Islet precursor cell (in vitro differentiated cells): ENCODE data around the gene PTPRR.

Source experiments
- DNase-seq: peaks from one replicate; pipeline ENCODE4 v3.0.0-alpha.2; 2018

PTPRR gene

DNA sequence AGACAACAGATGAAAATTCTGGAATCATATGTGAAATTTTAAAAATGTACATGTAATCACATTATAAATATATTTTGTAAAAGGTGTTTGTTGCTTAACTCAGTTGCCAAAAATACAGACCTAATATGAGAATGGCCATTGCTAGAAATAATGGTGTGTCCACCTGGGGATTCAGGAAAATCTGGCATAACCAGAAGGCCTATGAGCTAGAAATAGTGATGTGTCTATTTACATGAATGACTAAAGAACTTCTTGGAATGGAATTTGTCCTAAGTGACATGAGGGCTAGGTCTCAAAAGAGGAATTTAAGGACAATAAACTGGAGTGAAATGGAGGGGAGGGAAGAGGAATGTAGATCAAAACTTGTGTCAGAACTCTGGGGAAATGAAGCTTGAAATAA, 126.4 kb downstream of the PTPRR start:
- no peak for DNase-seq

DNA sequence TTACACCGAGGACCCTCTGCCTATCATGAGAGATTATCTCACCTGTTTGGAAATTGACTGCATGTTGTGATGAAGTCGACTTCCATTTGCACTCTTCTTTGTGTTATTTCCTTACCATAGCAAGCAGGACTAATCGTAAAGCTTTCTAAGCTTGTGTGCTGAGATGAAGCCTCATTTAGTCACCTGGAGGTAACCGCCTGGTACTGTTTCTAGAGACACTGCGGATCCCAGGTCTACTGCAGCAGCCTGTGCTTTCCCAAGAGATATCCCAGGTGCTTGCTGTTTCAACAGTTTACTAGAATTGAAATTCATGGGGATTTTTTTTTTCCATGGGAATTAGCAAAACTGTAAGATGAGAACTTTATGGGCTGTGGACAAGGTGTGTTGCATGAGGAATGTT, 131.8 kb downstream of the PTPRR start:
- DNase-seq = no peak

DNA sequence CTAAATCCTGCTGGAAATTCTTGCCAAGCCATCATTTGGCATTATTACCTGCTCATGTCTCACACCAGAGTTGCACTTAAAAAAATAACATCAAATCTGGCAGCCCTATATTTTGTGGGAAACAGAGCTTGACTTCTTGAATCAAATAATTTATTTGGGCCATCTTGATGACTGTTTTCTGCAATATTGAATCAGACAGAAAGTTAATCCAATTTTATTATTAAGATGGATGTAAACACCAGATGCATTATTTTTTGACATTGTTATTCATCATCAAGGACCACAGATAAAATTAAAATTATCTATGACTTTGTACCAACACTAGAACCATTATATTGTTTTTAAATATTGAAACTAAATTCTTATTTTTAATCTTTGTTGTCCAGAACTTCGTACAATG, 132.9 kb downstream of the PTPRR start:
- no peak for DNase-seq

DNA sequence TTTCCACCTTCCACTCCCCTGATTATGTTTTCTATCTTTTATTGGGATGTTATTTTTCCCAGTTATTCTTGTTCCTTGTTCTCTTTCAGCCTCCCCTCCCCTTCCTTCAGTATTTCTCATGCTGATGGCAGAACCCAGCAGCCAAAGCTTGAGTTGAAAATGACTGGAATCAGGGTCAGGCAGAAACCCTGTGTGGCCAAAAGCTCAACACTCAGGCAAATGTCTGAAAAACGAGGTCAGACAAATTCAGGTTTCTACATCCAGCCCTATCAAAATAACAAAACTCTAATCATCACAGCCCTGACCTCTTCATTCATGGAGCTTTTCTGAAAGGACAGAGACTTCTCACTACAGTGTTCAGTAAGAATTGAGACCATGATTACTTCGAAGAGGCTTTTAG, 134.6 kb downstream of the PTPRR start:
- DNase-seq = no peak

DNA sequence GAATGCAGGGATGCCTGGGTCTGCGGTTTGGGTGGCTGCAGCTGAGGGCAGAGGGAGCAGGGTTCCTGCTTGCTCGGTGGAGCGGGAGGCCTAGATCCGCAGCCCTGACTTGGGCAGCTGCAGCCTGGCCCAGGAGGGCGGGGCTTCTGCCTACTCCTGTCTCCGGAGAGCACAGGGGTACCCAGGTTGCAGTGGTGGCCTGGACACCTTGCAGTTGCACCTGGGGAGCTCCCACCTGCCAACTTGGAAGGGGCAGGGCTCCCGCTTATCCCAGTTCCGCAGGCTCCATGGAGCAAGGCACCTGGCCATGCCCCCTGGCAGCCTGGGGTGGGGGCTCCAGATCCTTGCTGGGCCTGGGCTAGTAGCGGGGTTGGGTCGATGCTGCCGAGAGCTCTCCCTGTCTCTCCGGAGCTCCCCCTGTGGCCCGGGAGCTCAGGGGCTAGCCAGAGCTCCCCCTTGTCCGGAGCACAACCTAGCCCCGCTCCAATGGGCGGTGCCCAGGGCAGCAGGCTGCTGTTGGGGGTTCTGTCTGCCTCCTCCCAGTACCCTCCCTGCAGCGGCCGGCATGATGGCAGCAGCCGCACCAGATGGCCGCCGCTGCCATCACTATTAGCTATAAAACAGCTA, 136.4 kb downstream of the PTPRR start:
- no peak for DNase-seq

DNA sequence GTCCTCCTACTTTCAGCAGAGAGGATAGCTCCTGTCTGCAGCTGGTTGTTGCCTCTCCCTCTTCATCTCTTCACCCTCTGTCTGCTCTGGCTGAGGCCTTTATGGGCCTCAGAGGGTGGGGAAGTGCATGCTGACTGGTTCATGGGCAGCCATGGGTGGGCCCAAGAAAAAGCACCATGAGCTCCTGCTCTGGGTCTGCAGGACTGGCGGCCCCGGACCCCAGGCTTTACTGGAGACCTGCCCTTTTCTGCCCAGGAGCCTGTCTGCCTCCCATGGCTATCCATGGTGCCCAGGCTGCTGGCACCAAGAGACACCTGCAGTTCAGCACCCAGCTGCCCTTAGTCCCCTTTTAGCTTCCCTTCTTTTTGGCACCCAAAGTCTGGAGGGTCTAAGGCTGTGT, 137.1 kb downstream of the PTPRR start:
- no peak for DNase-seq

DNA sequence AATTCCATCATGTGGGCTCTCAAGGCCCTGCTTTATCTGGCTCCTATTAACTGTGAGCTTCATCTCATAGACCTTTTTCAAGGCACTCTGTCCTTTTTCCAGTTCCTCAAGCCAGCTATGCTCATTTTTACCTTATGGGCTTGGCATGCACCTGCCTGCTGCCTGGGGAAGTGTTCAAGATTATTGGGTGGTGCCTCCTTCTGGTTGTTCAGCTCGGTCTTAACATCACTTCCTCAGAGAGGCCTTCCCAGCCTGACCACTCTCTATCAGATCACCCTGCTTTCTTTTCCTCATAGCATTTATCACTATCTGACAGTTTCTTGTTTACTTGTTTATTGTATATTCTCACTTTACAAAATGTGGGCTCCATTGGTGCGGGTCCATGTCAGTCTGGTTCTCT, 141.3 kb downstream of the PTPRR start:
- DNase-seq = no peak

DNA sequence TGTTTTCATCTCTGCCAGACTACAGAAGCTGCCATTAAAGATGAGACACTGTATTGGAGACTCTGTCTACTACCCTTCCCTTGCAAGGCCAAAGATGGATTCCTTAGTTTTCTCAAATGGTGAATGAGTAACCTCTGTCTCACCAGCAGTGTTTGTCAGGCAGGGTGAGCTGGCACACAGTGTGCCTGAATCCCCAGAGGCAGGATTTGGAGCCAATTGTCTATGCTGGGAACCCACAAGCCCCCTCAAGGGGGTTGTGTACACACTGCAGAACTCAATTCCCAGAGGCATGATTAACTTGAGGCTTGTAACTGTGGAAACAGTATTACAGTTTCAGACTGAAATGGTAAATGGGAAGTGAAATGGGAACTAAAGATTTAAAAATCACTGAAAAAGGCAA, 146.5 kb downstream of the PTPRR start:
- DNase-seq = peak; percentile 94

DNA sequence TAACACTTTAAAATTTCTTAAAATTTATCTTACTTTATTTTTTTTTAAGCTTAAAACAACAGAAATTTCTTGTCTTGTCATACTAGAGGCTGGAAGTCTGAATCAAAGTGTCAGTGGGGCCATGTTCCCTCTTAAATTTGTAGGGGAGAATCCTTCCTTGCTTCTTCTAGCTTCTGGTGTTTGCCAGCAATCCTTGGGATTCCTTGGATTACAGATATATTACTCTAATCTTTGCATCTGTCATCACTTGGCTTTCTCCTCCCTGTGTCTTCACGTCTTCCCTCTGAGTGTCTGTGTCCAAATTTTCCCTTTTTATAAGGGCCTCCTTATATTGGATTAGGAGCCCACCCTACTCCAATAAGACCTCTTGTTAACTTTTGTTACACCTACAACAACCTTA, 147.7 kb downstream of the PTPRR start:
- DNase-seq = no peak

DNA sequence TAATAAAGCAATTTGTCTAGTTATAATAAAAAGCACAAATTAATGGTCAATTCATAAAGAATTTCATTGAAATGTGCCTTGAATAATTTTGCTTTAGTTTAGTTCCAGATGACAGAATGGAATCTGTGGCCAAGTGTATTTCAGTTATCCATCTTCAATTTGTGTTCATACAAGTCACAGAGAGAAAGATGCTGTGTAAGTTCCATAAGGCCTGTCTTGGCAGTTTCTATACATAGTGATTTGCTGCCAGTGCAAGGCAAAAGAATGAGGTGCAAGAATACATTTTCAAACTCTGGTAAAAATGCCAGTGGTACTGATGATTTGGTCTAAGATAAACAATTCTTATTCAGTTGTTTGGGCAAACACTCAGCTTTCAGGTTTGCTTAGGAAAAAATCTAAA, 149.0 kb downstream of the PTPRR start:
- no peak for DNase-seq

DNA sequence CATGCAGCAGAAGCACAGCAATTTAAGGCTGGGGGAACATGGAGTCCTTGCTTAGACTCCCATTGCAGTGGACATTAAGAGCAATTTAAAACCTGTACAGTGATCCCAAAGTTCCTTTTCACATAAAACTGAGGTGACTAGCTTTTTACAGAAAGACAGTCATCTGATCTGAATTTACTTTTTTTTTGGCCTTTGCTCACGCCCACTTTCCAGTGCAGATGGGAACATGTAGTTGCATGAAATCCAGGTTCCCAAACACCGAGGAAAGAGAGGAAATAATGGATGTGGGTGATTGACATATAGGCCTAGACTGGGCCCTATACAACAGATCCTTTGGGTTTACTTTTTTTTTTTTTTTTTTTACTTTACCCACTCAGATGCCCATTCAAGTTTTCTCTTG, 156.9 kb downstream of the PTPRR start:
- no peak for DNase-seq

DNA sequence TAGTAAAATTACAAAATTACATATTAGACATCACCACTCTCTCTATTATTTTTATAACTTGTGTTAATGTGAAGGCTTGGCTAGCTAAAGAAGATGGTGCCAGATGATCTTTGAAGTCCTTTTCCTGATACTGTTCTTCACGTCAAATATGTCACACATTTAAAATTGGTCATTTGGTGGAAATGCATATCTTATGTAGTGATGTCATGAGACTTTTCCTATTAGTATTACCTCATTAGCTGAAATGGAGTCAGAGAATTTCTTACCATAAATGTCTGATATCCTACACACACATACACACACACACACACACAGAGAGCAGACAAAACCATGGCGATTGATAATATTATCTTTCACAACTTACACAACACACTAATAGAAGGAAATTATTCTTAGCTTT, 158.5 kb downstream of the PTPRR start:
- DNase-seq = no peak

DNA sequence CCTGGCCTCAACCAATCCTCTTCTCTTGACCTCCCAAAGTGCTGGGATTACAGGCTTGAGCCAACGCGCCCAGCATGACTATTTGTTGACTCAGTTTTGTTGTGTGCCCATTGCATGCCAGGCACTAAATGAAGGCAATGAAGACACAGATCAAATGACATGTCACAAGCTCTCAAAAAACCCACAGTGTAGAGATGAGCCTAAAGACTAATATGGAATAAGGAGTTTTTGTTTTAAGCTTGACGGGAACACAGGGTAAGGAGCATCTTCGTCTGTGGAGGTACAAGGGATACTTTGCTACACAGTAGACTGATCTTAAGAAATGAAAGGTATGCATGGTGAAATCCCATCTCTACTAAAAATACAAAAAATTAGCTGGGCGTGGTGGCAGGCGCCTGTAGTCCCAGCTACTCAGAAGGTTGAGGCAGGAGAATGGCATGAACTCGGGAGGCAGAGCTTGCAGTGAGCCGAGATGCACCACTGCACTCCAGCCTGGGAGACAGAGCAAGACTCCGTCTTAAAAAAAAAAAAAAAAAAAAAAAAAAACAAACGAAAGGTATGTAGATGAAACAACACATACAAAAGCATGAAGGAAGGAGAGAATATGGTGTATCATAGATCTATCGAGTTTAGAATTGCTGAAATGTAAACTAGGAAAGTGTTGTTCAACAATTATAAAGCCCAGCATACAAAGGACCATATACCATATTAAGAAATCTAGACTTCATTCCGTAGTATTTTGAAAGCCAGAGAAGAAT, 161.2 kb downstream of the PTPRR start:
- no peak for DNase-seq

DNA sequence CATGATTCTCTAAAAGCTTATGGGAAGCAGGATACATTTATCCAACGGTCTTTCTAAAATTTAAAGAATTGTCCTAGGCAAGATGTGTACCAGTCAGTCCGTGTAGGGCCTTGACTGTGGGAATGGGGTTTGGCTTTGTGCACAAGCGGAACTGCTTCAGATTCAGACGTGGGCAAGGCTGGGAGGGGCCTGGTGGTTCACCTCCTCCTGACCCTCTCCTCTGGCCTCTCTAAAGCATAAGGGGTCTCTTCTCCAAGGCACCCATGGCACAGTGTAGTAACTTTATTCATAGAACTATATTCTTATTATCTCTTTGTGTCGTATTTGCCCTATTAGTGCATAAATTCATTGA, 162.1 kb downstream of the PTPRR start:
- DNase-seq = no peak

DNA sequence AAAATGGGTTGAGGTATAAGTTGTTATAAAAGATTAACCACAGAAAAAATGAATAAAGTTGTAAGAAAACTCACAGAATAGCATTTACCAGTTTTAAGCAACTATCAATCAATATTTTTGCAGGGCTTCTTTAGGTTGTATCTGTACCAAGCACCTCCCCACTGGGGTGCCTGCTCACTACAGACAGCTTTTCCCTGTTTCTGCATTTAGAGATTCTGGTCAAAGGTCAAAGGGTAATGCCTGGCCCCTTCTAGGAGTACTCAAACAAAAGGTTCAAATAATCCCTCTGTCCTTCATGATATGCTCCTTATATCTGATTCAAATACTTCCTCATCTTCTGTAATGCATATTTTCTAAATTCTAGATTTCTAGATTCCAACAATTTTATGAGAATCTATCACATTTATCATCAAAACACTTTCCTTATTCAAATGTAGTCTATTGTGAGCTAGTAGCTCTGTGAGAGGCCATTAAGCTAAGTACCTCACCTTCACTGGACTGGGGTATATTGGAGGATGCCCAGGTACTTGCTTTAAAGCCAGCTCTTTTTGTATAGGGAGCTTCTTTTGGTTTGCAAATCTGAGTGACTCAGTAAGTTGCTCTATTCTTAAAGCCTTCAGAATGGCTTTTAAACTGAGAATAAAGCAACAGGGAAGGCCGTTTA, 162.6 kb downstream of the PTPRR start:
- DNase-seq = no peak

DNA sequence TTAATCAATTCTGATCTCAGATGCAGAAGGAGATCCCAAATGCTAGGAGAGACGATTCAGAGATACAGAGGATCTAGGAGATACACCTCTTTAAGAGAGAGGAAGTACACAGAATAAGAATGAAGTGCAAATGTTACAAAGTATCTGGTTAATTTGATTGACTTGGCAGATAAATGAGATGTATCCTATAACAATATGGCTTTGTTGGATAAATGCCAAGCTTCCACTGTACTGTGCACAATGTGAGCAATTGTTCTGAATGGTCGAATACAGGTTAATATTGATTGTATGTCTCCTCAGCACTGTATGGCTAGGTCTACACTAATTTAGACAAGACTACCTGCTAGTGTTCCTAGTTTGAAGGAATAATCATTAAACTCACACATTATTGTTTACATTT, 163.7 kb downstream of the PTPRR start:
- DNase-seq = no peak

DNA sequence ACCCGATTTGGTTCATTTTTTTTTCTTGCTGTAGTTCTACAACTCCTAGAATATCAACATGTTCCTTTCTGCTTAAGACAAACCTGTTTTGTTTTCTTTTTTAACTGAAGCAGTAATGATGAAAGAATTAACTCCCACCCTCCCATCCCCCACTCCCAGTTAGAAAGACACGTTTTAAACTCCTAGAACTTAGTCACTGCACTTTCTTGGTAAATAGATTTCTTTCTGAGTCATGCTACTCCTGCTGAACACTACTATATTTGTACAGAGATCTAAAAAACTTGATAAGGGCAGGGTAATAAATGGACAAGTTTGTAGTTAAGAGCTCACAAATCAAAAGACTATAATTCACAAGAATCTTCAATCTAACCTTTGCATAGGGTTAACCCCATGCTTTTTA, 164.4 kb downstream of the PTPRR start:
- DNase-seq = no peak

DNA sequence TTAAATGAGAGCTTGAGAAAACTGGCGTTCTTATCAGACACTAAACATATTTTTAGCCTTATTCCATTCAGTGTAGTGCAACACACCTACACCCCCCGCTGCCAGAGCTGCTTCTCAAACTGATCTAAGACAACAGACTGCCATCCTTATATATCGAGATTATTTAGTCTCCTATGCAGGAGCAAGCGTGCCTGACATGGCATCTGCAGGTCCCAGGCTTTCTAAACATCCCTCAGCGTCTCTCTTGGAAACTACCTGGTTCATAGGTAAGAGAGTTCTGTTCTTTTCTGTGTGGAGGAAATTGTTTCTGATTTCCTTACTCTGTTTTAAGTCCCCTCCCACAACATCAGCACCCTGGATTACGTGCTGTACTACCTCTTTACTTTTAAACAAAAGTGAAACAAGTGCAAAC, 166.2 kb downstream of the PTPRR start:
- no peak for DNase-seq

DNA sequence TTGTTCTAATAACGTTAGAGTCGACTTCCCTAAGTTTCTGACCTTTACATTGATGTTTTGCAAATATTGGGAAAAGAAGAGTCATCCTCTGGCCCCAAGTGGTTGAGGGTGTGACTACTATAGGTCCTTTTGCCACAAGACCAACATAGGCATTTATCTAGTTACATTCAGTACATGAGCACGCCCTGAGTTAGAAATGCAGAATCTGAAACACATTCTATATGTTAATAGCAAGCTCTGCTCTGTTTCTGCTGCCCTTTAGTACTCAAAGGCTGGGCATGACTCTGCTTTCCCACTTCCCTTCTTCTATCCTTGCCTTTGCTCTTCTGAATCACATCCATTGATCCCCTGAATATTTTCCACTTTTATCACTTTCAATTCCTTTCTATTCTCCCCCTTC, 168.2 kb downstream of the PTPRR start:
- no peak for DNase-seq

DNA sequence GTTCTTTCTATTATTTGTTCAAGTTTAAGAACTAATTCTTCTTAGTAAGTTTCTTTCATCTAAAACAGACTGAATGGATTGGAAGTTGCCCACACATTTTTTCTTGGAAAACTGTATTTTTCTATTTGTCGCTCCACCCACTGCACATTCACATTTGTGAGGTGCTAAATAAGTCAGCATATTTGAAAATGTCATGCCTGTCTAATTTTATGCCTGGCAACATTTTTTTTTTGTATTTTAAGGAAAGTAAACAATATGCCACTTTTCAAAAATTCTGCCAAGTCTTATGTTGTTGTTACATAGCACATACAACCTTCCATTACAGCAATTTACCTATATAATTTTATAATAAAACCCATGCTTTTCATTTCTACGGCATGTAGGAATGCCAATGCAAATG, 170.6 kb downstream of the PTPRR start:
- no peak for DNase-seq

DNA sequence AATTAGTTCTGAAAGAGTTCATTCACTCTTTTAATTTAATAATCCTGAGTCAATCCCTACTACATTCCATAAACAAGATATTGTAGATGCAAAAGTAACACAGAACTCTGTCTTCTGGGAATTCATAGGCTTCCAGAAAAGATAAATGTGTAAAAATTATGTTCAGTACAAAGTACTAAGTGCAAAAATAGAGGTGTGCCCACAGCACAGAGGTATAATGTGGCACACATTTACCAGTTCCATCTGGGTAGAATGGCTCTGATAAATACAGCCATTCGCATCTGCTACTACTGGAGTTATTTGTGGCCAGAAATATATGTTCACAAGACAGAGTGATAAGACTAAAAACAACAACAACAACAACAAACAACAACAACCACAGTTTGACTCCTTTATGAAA, 171.7 kb downstream of the PTPRR start:
- DNase-seq = no peak

DNA sequence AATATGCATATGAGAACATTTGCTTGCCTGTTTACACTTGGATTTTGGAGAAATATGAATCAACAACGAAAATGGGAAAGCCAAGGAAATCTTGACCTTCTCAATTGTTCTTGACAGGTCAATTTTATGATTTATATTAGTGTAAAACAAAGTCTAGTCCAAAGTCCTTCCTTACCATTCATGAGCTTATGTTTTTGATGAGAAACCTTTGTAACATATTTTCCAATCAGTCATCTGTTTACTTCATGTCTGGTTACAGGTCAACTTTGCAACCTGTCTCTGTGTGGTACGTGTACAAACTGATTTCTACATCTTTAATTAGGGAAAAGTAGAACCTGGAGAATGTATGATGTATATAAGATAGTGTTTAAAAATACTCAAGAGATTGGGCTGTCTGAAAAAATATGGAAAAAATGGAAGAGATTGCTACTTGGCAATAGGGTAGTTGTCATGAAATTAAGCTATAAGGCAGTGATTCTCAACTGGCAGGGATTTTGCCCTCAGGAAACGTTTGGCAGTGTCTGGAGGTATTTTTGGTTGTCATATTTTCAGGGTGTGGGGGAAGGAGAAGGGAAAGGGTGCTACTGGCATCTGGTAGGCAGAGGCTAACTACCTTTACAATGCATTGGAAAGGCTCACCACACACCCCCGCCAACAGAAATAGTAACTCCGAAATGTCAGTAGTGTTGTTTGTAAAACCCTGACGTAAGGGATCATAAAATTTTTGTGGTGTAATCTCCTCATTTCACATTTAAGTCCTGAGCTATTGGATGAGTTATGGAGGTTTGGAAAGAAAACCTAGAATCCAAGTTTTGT, 172.9 kb downstream of the PTPRR start:
- no peak for DNase-seq

DNA sequence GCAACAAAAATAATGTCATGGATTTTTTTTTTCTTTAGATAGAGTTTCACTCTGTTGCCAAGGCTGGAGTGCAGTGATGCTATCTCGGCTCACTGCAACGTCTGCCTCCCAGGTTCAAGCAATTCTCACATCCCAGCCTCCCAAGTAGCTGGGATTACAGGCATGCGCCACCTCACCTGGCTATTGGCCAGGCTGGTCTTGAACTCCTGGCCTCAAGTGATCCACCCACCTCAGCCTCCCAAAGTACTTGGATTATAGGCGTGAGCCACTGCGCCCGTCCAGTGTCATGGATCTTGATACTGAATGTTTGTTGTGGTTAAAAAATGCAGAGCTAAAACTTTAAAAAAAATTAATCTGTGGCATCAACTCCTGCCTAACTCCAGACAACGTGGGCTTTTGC, 175.5 kb downstream of the PTPRR start:
- peak; percentile 60 for DNase-seq

DNA sequence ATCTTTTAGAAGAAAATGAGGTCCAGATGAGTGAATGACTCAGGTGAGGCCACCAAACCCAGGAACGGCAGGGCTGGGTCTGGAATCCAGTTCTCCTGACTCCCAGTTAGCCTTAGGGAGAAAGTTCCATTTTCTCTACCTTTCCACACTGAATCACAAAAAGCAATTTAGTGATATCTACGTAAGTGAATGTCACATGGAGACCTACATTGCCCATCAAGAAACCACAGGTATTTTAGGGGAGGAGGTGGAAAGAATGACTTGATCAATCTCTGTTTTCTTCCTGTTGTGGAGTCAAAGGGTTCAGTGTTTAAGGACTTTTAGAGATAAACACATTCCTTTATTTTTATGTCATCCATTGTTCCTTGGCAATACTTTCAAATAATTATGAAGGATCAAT, 176.4 kb downstream of the PTPRR start:
- DNase-seq = peak; percentile 93
